OCI-LY7 (cell line): Measurements from ENCODE around the gene XG. TPM values are rescaled to one million over a fixed set of nuclear protein-coding genes. Genes with fewer than 3 reads are reported as not detected.
"Not testable (repeated sequence)": the region's sequence is repeated elsewhere in the genome, so short reads cannot be mapped to it uniquely, and the experiment has no call there.

Experiments
- BruUV-seq: library from RNA; stranded (reverse); fragments of 400-500 nt; replicated peaks from 2 replicates; lab custom pipeline; 2021; lab: Mats Ljungman, UMichigan
- CTCF ChIA-PET: fragments of 300-600 bp; sonication (Branson Sonifier 250); formaldehyde crosslinking; loops from one replicate; lab custom pipeline; 2022; ENCODE audit warnings: antibody characterized with exemption; ENCODE audit not compliant: unreplicated experiment; lab: Charles Lee
- POLR2A ChIA-PET: fragments of 300-600 bp; sonication (Branson Sonifier 250); formaldehyde crosslinking; loops from one replicate; lab custom pipeline; 2022; ENCODE audit warnings: antibody characterized with exemption; lab: Charles Lee
- DNase-seq: peaks from one replicate; pipeline ENCODE4 v3.0.0-alpha.2; 2015; ENCODE audit warnings: low spot score
- H2AFZ ChIP-seq: fragments of 200-600 bp; sonication (generic), shearing (Covaris generic); 2 replicates; pipeline ENCODE4 v1.6.1; 2014; ENCODE audit warnings: mild to moderate bottlenecking, antibody characterized with exemption, low read length, moderate library complexity
- H3K27ac ChIP-seq: fragments of 200-600 bp; sonication (generic); 2 replicates; pipeline ENCODE4 v1.5.1; 2014; ENCODE audit warnings: mixed run types, low read depth, mild to moderate bottlenecking, moderate library complexity, low read length, inconsistent platforms; ENCODE audit not compliant: poor library complexity, severe bottlenecking
- H3K36me3 ChIP-seq: fragments of 200-600 bp; sonication (generic); 2 replicates; pipeline ENCODE4 v1.6.1; 2014; ENCODE audit warnings: mild to moderate bottlenecking, antibody characterized with exemption, low read length, moderate library complexity, mixed read lengths; ENCODE audit not compliant: insufficient read depth
- H3K4me1 ChIP-seq: fragments of 200-600 bp; sonication (generic); 2 replicates; pipeline ENCODE4 v1.5.1; 2014; ENCODE audit warnings: mild to moderate bottlenecking, low read length; ENCODE audit not compliant: insufficient read depth, poor library complexity, severe bottlenecking
- H3K4me2 ChIP-seq: fragments of 200-600 bp; sonication (generic); 2 replicates; pipeline ENCODE4 v1.6.1; 2014; ENCODE audit warnings: mild to moderate bottlenecking, low read length
- H3K4me3 ChIP-seq: fragments of 200-600 bp; sonication (generic); 2 replicates; pipeline ENCODE4 v1.5.1; 2014; ENCODE audit warnings: mild to moderate bottlenecking, low read depth, low read length; ENCODE audit not compliant: poor library complexity, severe bottlenecking
- H3K79me2 ChIP-seq: fragments of 200-600 bp; sonication (generic); 2 replicates; pipeline ENCODE4 v1.6.1; 2016; ENCODE audit warnings: low read depth, mild to moderate bottlenecking, low read length, moderate library complexity, mixed read lengths; ENCODE audit not compliant: insufficient read depth
- H3K9me2 ChIP-seq: fragments of 200-600 bp; sonication (generic); 2 replicates; pipeline ENCODE4 v1.6.1; 2016; ENCODE audit warnings: mild to moderate bottlenecking, low read length, mixed read lengths; ENCODE audit not compliant: insufficient read depth
- H3K9me3 ChIP-seq: fragments of 200-600 bp; sonication (generic); 2 replicates; pipeline ENCODE4 v1.6.1; 2014; ENCODE audit warnings: mild to moderate bottlenecking, mixed run types, low read length, mixed read lengths
- H4K20me1 ChIP-seq: fragments of 200-600 bp; sonication (generic); 2 replicates; pipeline ENCODE4 v1.6.1; 2014; ENCODE audit warnings: mild to moderate bottlenecking, antibody characterized with exemption, low read length, moderate library complexity, mixed read lengths; ENCODE audit not compliant: insufficient read depth
- CTCF ChIP-seq: fragments of 200-600 bp; sonication (generic); conservative IDR thresholded peaks from 2 replicates; pipeline ENCODE4 v1.5.1; 2014; ENCODE audit warnings: mild to moderate bottlenecking, antibody characterized with exemption, low read length, moderate library complexity, mixed read lengths
- EZH2phosphoT487 ChIP-seq: fragments of 200-600 bp; sonication (generic); IDR thresholded peaks from 2 replicates; pipeline ENCODE4 v1.6.1; 2018; ENCODE audit warnings: low read depth, borderline replicate concordance, mild to moderate bottlenecking, mixed run types, antibody characterized with exemption, low read length, moderate library complexity, mixed read lengths
- intact Hi-C: fragments of 100-400 bp; cut with micrococcal nuclease; formaldehyde crosslinking; loops from one replicate; pipeline ENCODE4 v1.10.0; 2022; ENCODE audit not compliant: unreplicated experiment
- total RNA-seq, 2 experiments: library from RNA; depleted of rRNA in 1 of 2; stranded (reverse); fragments of >200 nt in 1 of 2; shearing (Covaris generic) in 1 of 2; gene quantifications; 2 replicates each; pipeline ENCODE4 v1.2.3, GENCODE V29; 2014 to 2022

Gene XG
- total RNA-seq, 2 experiments from 2014 or later, result not detected

DNA sequence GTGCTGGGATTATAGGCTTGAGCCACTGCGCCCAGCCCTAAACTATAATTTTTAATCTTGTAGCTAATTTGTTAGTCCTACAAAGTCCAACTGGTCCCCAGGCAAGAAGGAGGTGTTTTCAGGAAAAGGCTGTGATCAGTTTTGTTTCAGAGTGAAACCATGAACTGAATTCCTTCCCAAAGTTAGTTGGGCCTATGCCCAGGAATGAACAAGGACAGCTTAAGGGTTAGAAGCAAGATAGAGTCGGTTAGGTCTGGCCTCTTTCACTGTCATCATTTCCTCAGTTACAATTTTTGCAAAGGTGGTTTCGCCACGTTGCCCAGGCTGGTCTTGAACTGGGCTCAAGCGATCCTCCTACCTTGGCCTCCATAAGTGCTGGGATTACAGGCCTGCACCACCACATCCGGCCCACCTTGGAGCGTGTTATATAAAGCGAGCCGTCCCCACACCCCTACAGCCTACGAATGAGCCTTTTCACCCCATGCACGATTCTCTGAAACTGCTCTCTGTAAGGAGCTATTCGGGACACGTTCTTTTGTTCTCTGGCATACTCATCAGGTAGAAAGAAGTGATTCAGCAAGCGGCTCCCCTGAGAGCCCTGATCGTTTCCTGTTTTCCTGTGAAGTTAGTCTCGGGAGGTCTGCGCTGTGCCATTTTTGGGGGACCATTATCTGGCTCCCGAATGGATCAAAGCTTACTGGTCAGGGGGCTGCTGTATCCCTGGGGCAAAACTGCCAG is 52.4 kb downstream of the XG start:
- not testable (repeated sequence) for BruUV-seq

GRCh38 chrX:2804858-2805257 is 53.0 kb downstream of the XG start:
- H3K4me2 ChIP-seq, H4K20me1 ChIP-seq, H3K4me1 ChIP-seq, H3K27ac ChIP-seq, CTCF ChIA-PET, POLR2A ChIA-PET, BruUV-seq, H3K79me2 ChIP-seq, H3K9me2 ChIP-seq, DNase-seq, H3K9me3 ChIP-seq, H3K4me3 ChIP-seq, H2AFZ ChIP-seq, intact Hi-C loops, H3K36me3 ChIP-seq: not testable (repeated sequence)

More for the DNA sequence above, 52.4 kb downstream of the XG start:
- H3K9me3 ChIP-seq, H4K20me1 ChIP-seq, DNase-seq, H3K4me1 ChIP-seq, CTCF ChIA-PET, H3K79me2 ChIP-seq, H3K9me2 ChIP-seq, POLR2A ChIA-PET, H3K4me2 ChIP-seq, H2AFZ ChIP-seq, H3K27ac ChIP-seq, H3K36me3 ChIP-seq, intact Hi-C loops, H3K4me3 ChIP-seq: not testable (repeated sequence)

DNA sequence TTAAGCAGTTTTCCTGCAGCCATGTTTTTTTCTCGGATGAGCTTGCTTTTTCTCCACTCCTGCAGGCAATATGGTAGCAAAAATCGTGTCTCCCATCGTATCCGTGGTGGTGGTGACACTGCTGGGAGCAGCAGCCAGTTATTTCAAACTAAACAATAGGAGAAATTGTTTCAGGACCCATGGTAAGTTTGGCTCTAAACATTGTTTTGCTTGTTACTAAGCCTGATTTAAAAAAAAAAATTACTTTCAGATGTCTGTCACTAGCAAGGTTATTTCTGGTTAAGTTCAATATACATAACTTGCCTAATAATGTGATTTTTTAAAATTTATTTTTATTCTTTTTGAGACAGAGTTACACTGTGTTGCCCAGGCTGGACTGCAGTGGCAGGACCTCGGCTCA is 59.4 kb downstream of the XG start:
- H3K9me2 ChIP-seq, result no peaks in the 10 kb centered on the region
- no peak overlapping the region for H2AFZ ChIP-seq
- H3K9me3 ChIP-seq, result no peaks in the 10 kb centered on the region
- H3K4me2 ChIP-seq, result no peak overlapping the region
- intact Hi-C loops, result no loop called here
- H4K20me1 ChIP-seq, result no peaks in the 10 kb centered on the region
- no peak for DNase-seq
- no peaks in the 10 kb centered on the region for H3K4me1 ChIP-seq
- no TSS peak for BruUV-seq
- ChIA-PET CTCF (no interaction called here), POLR2A (no interaction called here)
- no peaks in the 10 kb centered on the region for H3K79me2 ChIP-seq
- no peak overlapping the region for H3K27ac ChIP-seq
- no peak overlapping the region for H3K4me3 ChIP-seq
- H3K36me3 ChIP-seq, result no peaks in the 10 kb centered on the region
- TF ChIP-seq EZH2phosphoT487 (no peak), CTCF (no peak)
